Testis (tissue), 2 donors: ENCODE measurements around the gene PDGFC.

ENCODE experiments used
- CTCF ChIP-seq, 3 experiments: fragments of 450-650 bp in 2 of 3; fragments of 200-600 bp in 1 of 3; sonication (generic) in 1 of 3; IDR thresholded peaks; one replicate each; pipeline ENCODE4 v1.5.1; 2016 to 2019; ENCODE audit warnings: antibody characterized with exemption in 3 of 3, mild to moderate bottlenecking in 2 of 3, moderate library complexity in 1 of 3
- POLR2A ChIP-seq: fragments of 450-650 bp; IDR thresholded peaks from one replicate; pipeline ENCODE4 v1.6.1; 2017; ENCODE audit warnings: antibody characterized with exemption, mild to moderate bottlenecking, moderate library complexity

- no peak for TF ChIP-seq CTCF (IDR thresholded peaks at IDR 0.05)
- no peak for TF ChIP-seq POLR2A
Observed at GRCh38 chr4:156969911-156970310, 1.7 kb downstream of the PDGFC start.
